HEK293 (cell line): ENCODE results near the gene CEP85L.
A peak's percentile ranks its signal among the peaks of the same experiment; 100 is the strongest.

Experiments used
- CTCF ChIA-PET: fragments of 350-600 bp; formaldehyde crosslinking; extraction: SDS; loops from one replicate; lab custom pipeline; 2021; ENCODE audit warnings: antibody characterized with exemption; lab: Yijun Ruan, JAX
- POLR2A ChIA-PET: fragments of 300-600 bp; formaldehyde crosslinking; extraction: SDS; loops from one replicate; lab custom pipeline; 2020; ENCODE audit warnings: antibody characterized with exemption, inconsistent platforms; lab: Yijun Ruan, JAX
- H3K27ac ChIP-seq: fragments of 200-500 bp; sonication (Bioruptor generic); 2 replicates; pipeline ENCODE4 v1.5.1; 2014; ENCODE audit warnings: low read depth, low read length, control low read depth, inconsistent platforms; ENCODE audit errors: extremely low read depth
- H3K36me3 ChIP-seq, 2 experiments: fragments of 200-500 bp in 1 of 2; sonication (Bioruptor generic) in 1 of 2; 1 replicate in 1 of 2; 2 replicates in 1 of 2; pipeline ENCODE4 v1.5.1; 2014 to 2017; ENCODE audit warnings: inconsistent platforms in 2 of 2, low read length in 2 of 2; ENCODE audit not compliant: control insufficient read depth in 2 of 2, insufficient read depth in 1 of 2
- H3K4me1 ChIP-seq: fragments of 200-500 bp; sonication (Bioruptor generic); 2 replicates; pipeline ENCODE4 v1.5.1; 2014; ENCODE audit warnings: mild to moderate bottlenecking, low read length, inconsistent platforms; ENCODE audit not compliant: control insufficient read depth, insufficient read depth
- H3K4me3 ChIP-seq: 2 replicates; pipeline ENCODE4 v1.5.1; 2011; ENCODE audit warnings: low read depth, mild to moderate bottlenecking, control low read depth, low read length, moderate library complexity
- H3K9me3 ChIP-seq: fragments of 200-500 bp; sonication (Bioruptor generic); 2 replicates; pipeline ENCODE4 v1.5.1; 2014; ENCODE audit warnings: low read depth, low read length, inconsistent platforms; ENCODE audit not compliant: control insufficient read depth, insufficient read depth
- INSM2 ChIP-seq: fragments of 450-650 bp; formaldehyde crosslinking; IDR thresholded peaks from 2 replicates; pipeline ENCODE4 v1.5.1; 2016; ENCODE audit warnings: missing biosample characterization, missing genetic modification characterization
- KLF10 ChIP-seq: fragments of 450-650 bp; IDR thresholded peaks from 2 replicates; pipeline ENCODE4 v1.5.1; 2018; ENCODE audit warnings: missing biosample characterization, mild to moderate bottlenecking, missing genetic modification characterization
- OSR2 ChIP-seq: fragments of 450-650 bp; formaldehyde crosslinking; IDR thresholded peaks from 2 replicates; pipeline ENCODE4 v1.5.1; 2016; ENCODE audit warnings: missing biosample characterization, missing genetic modification characterization
- REPIN1 ChIP-seq: fragments of 450-650 bp; formaldehyde crosslinking; IDR thresholded peaks from 2 replicates; pipeline ENCODE4 v1.5.1; 2017; ENCODE audit warnings: missing biosample characterization, missing genetic modification characterization, low read depth
- SCRT1 ChIP-seq: fragments of 450-650 bp; formaldehyde crosslinking; IDR thresholded peaks from 2 replicates; pipeline ENCODE4 v1.5.1; 2016; ENCODE audit warnings: missing biosample characterization, missing genetic modification characterization, borderline replicate concordance
- SETDB1 ChIP-seq: IDR thresholded peaks from one replicate; pipeline ENCODE4 v1.6.1; 2017; ENCODE audit warnings: mild to moderate bottlenecking, low read length, moderate library complexity, mixed read lengths; ENCODE audit not compliant: insufficient read length
- TRIM28 ChIP-seq: IDR thresholded peaks from 2 replicates; pipeline ENCODE4 v1.6.1; 2011; ENCODE audit warnings: low read length, control low read depth, borderline replicate concordance
- ZBTB6 ChIP-seq: fragments of 450-650 bp; formaldehyde crosslinking; IDR thresholded peaks from 2 replicates; pipeline ENCODE4 v1.5.1; 2017; ENCODE audit warnings: missing biosample characterization, missing genetic modification characterization
- ZBTB7A ChIP-seq: fragments of 450-650 bp; formaldehyde crosslinking; IDR thresholded peaks from 2 replicates; pipeline ENCODE4 v1.5.1; 2016; ENCODE audit warnings: low read depth, missing biosample characterization, missing genetic modification characterization
- ZFP41 ChIP-seq: fragments of 450-650 bp; formaldehyde crosslinking; IDR thresholded peaks from 2 replicates; pipeline ENCODE4 v1.5.1; 2016; ENCODE audit warnings: missing biosample characterization, missing genetic modification characterization, borderline replicate concordance
- ZNF133 ChIP-seq: fragments of 450-650 bp; formaldehyde crosslinking; IDR thresholded peaks from 2 replicates; pipeline ENCODE4 v1.5.1; 2016; ENCODE audit warnings: missing biosample characterization, missing genetic modification characterization
- ZNF169 ChIP-seq: fragments of 450-650 bp; formaldehyde crosslinking; IDR thresholded peaks from 2 replicates; pipeline ENCODE4 v1.5.1; 2016; ENCODE audit warnings: missing biosample characterization, missing genetic modification characterization
- ZNF311 ChIP-seq: fragments of 450-650 bp; formaldehyde crosslinking; IDR thresholded peaks from 2 replicates; pipeline ENCODE4 v1.5.1; 2017; ENCODE audit warnings: missing biosample characterization, missing genetic modification characterization, borderline replicate concordance
- ZNF350 ChIP-seq: fragments of 450-650 bp; formaldehyde crosslinking; IDR thresholded peaks from 2 replicates; pipeline ENCODE4 v1.5.0; 2017; ENCODE audit warnings: missing biosample characterization, mild to moderate bottlenecking, missing genetic modification characterization
- ZNF354C ChIP-seq: fragments of 450-650 bp; formaldehyde crosslinking; IDR thresholded peaks from 2 replicates; pipeline ENCODE4 v1.5.1; 2016; ENCODE audit warnings: missing biosample characterization, missing genetic modification characterization, low read depth, borderline replicate concordance
- ZNF362 ChIP-seq: fragments of 450-650 bp; formaldehyde crosslinking; IDR thresholded peaks from 2 replicates; pipeline ENCODE4 v1.5.1; 2016; ENCODE audit warnings: missing biosample characterization, missing genetic modification characterization
- ZNF391 ChIP-seq: fragments of 450-650 bp; formaldehyde crosslinking; IDR thresholded peaks from 2 replicates; pipeline ENCODE4 v1.5.1; 2016; ENCODE audit warnings: low read depth, missing biosample characterization, missing genetic modification characterization, borderline replicate concordance
- ZNF510 ChIP-seq: fragments of 450-650 bp; formaldehyde crosslinking; IDR thresholded peaks from 2 replicates; pipeline ENCODE4 v1.5.1; 2018; ENCODE audit warnings: mild to moderate bottlenecking, missing genetic modification characterization, missing biosample characterization; ENCODE audit not compliant: insufficient replicate concordance
- ZNF518A ChIP-seq: fragments of 450-650 bp; formaldehyde crosslinking; conservative IDR thresholded peaks from 2 replicates; pipeline ENCODE4 v1.5.1; 2016; ENCODE audit warnings: low read depth, missing biosample characterization, missing genetic modification characterization
- ZNF561 ChIP-seq: fragments of 450-650 bp; IDR thresholded peaks from 2 replicates; pipeline ENCODE4 v1.5.1; 2018; ENCODE audit warnings: missing biosample characterization, missing genetic modification characterization, borderline replicate concordance
- ZNF639 ChIP-seq: fragments of 450-650 bp; formaldehyde crosslinking; IDR thresholded peaks from 2 replicates; pipeline ENCODE4 v1.5.1; 2016; ENCODE audit warnings: missing biosample characterization, missing genetic modification characterization
- ZNF658 ChIP-seq: fragments of 450-650 bp; formaldehyde crosslinking; IDR thresholded peaks from 2 replicates; pipeline ENCODE4; 2016; ENCODE audit warnings: missing biosample characterization, missing genetic modification characterization
- ZNF660 ChIP-seq: fragments of 450-650 bp; IDR thresholded peaks from 2 replicates; pipeline ENCODE4 v1.5.1; 2018; ENCODE audit warnings: missing biosample characterization, mild to moderate bottlenecking, missing genetic modification characterization
- ZNF76 ChIP-seq: fragments of 450-650 bp; formaldehyde crosslinking; IDR thresholded peaks from 2 replicates; pipeline ENCODE4; 2016; ENCODE audit warnings: low read depth, missing biosample characterization, missing genetic modification characterization, borderline replicate concordance

Gene CEP85L

GRCh38 chr6:118574051-118574865, 77.1 kb downstream of the CEP85L start:
- H3K4me1 ChIP-seq = no peaks in the 10 kb centered on the region
- no peak overlapping the region for H3K4me3 ChIP-seq
- CTCF ChIA-PET = interaction anchor here (0.7 kb wide), 1 partner anchor 248 kb away, joined by 3 read pairs; no protein-coding TSS in a partner anchor
- peaks cover 0 to 21% of the 10 kb centered on the region in 2 experiments; a peak in 1 of 3 replicates for H3K36me3 ChIP-seq
- no peak overlapping the region for H3K27ac ChIP-seq
- no peaks in the 10 kb centered on the region for H3K9me3 ChIP-seq
- POLR2A ChIA-PET = no interaction called here
- TF ChIP-seq ZBTB6 (tag by site-specific recombination) (no peak), TRIM28 (peak; percentile 100), ZNF354C (no peak), SETDB1 (peak; percentile 100), ZNF660 (no peak), ZNF76 (tag by site-specific recombination) (no peak), ZNF561 (tag by site-specific recombination) (peak; percentile 93), ZNF133 (tag by site-specific recombination) (peak; percentile 20; the same call in 1 of the 2 replicates), ZNF169 (no peak), OSR2 (tag by site-specific recombination) (no peak), ZNF362 (tag by site-specific recombination) (no peak), KLF10 (no peak), SCRT1 (tag by site-specific recombination) (no peak), ZNF639 (tag by site-specific recombination) (no peak), ZNF518A (tag by site-specific recombination) (0 out of 2 replicates have a peak, but pooled peaks have one; percentile 24)

GRCh38 chr6:118571121-118571520, 80.3 kb downstream of the CEP85L start:
- H3K27ac ChIP-seq = no peak overlapping the region
- no peaks in the 10 kb centered on the region for H3K9me3 ChIP-seq
- H3K4me3 ChIP-seq = no peak overlapping the region
- H3K4me1 ChIP-seq = no peaks in the 10 kb centered on the region
- ChIA-PET CTCF (interaction anchor here (0.8 to 1.3 kb wide), 3 partner anchors 8 to 18 kb away, joined by 3 to 6 read pairs (median 3); no protein-coding TSS in a partner anchor), POLR2A (no interaction called here)
- peaks cover 0 to 11% of the 10 kb centered on the region in 2 experiments; a peak in 1 of 3 replicates for H3K36me3 ChIP-seq
- TF ChIP-seq ZBTB7A (tag by site-specific recombination) (no peak), REPIN1 (tag by site-specific recombination) (no peak), INSM2 (no peak), ZNF350 (no peak), ZFP41 (tag by site-specific recombination) (no peak), ZNF658 (tag by site-specific recombination) (no peak), ZNF391 (tag by site-specific recombination) (no peak), ZNF510 (tag by site-specific recombination) (no peak), ZNF311 (tag by site-specific recombination) (no peak)
